ENCODE results near the gene DNASE1L2. TPM values are rescaled to one million over a fixed set of nuclear protein-coding genes. Genes with fewer than 3 reads are reported as not detected.

Gene DNASE1L2
- polyA plus RNA-seq, 3 donors: 1.1 TPM; not detected in 2

DNA sequence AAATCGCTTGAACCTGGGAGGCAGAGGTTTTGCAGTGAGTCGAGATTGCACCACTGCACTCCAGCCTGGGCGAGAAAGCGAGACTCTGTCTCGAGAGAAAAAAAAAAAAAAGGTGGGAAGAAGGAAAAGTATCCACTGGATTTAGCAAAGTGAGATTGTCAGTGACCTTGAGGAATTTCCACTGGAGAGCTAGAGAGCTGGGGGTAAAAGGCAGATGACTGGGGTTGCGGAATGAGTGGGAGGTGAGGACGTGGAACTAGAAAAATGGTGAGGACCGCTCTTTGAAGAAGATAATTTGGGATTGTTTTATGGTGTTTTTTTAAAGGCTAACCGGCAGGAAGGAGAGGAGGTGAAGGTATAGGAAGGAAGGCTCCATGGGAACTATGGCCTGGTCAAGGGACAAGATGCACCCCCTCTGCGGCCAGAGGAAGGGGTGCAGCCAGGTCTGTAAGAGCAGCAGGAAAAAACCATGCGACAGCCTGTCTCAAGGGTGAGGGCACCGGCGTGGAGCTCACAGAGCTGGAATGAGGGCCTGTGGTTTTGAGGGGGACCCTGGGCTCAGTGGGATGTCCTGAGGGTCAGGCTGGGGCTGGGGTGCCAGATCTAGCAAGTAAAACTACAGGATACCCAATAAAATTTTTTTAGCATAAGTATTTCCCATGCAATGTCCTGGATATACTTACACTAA, 31.7 kb upstream of the DNASE1L2 start:
- no peak for DNase-seq
- Histone ChIP-seq H3K9me3 (replicated peaks in 1 of 2; ENCODE audit: control insufficient read depth in 1 of 2, insufficient read depth in 1 of 2, low read length in 2 of 2) (no peaks in the 10 kb centered on the region), H3K79me2 (ENCODE audit: insufficient read depth, low read length) (peaks cover 15% of the 10 kb centered on the region), H3K9ac (ENCODE audit: insufficient read depth, low read length, poor library complexity, severe bottlenecking) (peak overlapping the region; percentile 76), H3K27me3 (ENCODE audit: control insufficient read depth in 2 of 2, insufficient read depth in 2 of 2, low read length in 2 of 2) (peaks cover 0 to 2% of the 10 kb centered on the region in 2 donors), H3K4me2 (replicated peaks; ENCODE audit: extremely low read depth, low read length, poor library complexity, severe bottlenecking) (peak overlapping the region; percentile 95), H3K4me1 (ENCODE audit: control insufficient read depth in 1 of 2, insufficient read depth in 2 of 2, low read length in 2 of 2) (peaks cover 23 to 27% of the 10 kb centered on the region in 2 donors), H3K27ac (ENCODE audit: low read depth in 1 of 2, low read length in 2 of 2) (peak overlapping the region; percentile 49 to 83), H2AFZ (ENCODE audit: insufficient read depth, low read depth, low read length, poor library complexity, severe bottlenecking) (peak overlapping the region; percentile 88), H3K36me3 (replicated peaks in 1 of 2; ENCODE audit: control insufficient read depth in 1 of 2, insufficient read depth in 2 of 2, low read length in 2 of 2) (peaks cover 25 to 29% of the 10 kb centered on the region in 2 donors), H3K4me3 (replicated peaks in 1 of 3; ENCODE audit: low read depth in 2 of 3, low read length in 3 of 3) (peak overlapping the region; percentile 64 to 92 (median 77)), H4K20me1 (ENCODE audit: insufficient read depth, low read length) (peaks cover 17% of the 10 kb centered on the region)
- peaks cover 4 to 21% (median 9%) of the 10 kb centered on the region in 3 donors for H3K27me3 Mint-ChIP-seq (ENCODE audit: low read depth in 3 of 3)
- intact Hi-C loops (cut with micrococcal nuclease): loop anchor here (2.0 to 5.0 kb wide), 3 partner anchors 47 to 63 kb away; partner anchors contain the start of genes RNPS1 (in 2 of the 2) and TRAF7 (in 2 of the 2)
- peak overlapping the region; percentile 73 to 76 for H3K4me3 Mint-ChIP-seq
- TF ChIP-seq, protein P1, sequence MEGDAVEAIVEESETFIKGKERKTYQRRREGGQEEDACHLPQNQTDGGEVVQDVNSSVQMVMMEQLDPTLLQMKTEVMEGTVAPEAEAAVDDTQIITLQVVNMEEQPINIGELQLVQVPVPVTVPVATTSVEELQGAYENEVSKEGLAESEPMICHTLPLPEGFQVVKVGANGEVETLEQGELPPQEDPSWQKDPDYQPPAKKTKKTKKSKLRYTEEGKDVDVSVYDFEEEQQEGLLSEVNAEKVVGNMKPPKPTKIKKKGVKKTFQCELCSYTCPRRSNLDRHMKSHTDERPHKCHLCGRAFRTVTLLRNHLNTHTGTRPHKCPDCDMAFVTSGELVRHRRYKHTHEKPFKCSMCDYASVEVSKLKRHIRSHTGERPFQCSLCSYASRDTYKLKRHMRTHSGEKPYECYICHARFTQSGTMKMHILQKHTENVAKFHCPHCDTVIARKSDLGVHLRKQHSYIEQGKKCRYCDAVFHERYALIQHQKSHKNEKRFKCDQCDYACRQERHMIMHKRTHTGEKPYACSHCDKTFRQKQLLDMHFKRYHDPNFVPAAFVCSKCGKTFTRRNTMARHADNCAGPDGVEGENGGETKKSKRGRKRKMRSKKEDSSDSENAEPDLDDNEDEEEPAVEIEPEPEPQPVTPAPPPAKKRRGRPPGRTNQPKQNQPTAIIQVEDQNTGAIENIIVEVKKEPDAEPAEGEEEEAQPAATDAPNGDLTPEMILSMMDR (IDR thresholded peaks at IDR 0.05): no peak
- peaks cover 0 to 5% (median 0%) of the 10 kb centered on the region in 7 donors for H3K9me3 Mint-ChIP-seq
- peaks cover 17 to 26% of the 10 kb centered on the region in 2 donors for H3K36me3 Mint-ChIP-seq
- H3K4me1 Mint-ChIP-seq: peaks cover 25% of the 10 kb centered on the region
- WGBS (ENCODE audit: insufficient coverage): 94% methylated on average over 10 of the region's 13 CpGs
- H3K27ac Mint-ChIP-seq: peak overlapping the region; percentile 5 to 85 (median 72)

DNA sequence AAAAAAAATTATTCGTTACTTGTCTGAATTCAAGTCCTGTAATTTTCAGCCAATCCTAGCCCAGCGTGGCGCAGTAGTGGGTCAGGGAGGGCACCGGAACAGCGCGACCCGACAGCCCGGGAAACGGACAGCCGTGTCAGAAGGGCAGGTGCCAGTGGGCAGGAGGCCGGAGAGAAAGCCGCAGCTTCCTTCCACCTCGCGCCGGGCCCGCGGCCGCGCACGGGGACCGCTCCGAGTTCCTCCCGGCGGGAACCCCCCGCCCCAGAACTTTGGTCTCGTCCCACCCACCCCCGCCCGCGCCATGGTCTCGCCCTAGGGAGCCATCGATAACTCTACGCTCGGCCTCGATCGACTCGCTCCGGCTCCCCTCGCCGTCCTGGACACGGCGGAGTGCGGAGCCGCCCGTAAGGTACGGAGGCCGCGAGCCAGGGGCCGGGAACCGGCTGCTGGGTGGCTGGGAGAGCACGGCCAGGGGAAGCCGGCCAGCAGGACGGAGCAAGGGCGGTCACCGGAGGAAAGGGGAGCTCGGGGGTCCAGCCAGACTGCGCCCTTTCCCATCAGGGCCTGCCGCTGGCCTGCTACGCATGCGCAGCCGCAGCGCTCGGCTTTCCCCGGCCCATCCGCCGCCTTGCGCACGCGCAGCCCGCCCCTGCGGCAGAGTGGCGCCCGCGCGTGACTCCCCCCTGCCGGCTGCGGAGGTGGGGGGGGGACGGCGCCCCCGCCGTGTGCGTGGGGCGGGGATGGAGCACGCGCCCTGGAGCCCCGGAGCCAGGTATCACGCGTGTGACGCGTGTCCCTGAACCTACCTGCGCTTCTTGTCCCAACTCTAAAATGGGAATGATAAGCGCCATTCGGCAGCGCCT, 30.9 kb upstream of the DNASE1L2 start, which contains the start of gene MLST8:
Gene MLST8, plus strand, starts transcription at position 351 of the 863 bp plus-strand sequence. CDS start 632 bp downstream, outside the sequence.
- H3K4me2 ChIP-seq (replicated peaks; ENCODE audit: extremely low read depth, low read length, poor library complexity, severe bottlenecking): peak within 1 kb of the TSS; percentile 95
- Mint-ChIP-seq H3K9me3 (peaks cover 0 to 5% (median 0%) of the 10 kb centered on the region in 7 donors), H3K27me3 (ENCODE audit: low read depth in 3 of 3) (peaks cover 4 to 14% (median 6%) of the 10 kb centered on the region in 3 donors), H3K36me3 (peaks cover 17 to 28% of the 10 kb centered on the region in 2 donors), H3K4me1 (peaks cover 25% of the 10 kb centered on the region), H3K4me3 (peak within 1 kb of the TSS; percentile 76 to 77), H3K27ac (peak within 1 kb of the TSS; percentile 63 to 92 (median 81))
- H3K36me3 ChIP-seq (replicated peaks in 1 of 2; ENCODE audit: control insufficient read depth in 1 of 2, insufficient read depth in 2 of 2, low read length in 2 of 2): peaks cover 27 to 33% of the 10 kb centered on the region in 2 donors
- no peaks in the 10 kb centered on the region for H3K9me3 ChIP-seq (replicated peaks in 1 of 2; ENCODE audit: control insufficient read depth in 1 of 2, insufficient read depth in 1 of 2, low read length in 2 of 2)
- H3K27ac ChIP-seq (ENCODE audit: low read depth in 1 of 2, low read length in 2 of 2): peak within 1 kb of the TSS; percentile 60 to 83
- peak within 1 kb of the TSS; percentile 64 to 92 (median 77) for H3K4me3 ChIP-seq (replicated peaks in 1 of 3; ENCODE audit: low read depth in 2 of 3, low read length in 3 of 3)
- peak within 1 kb of the TSS; percentile 88 for H2AFZ ChIP-seq (ENCODE audit: insufficient read depth, low read depth, low read length, poor library complexity, severe bottlenecking)
- H3K79me2 ChIP-seq (ENCODE audit: insufficient read depth, low read length): peaks cover 15% of the 10 kb centered on the region
- WGBS (ENCODE audit: insufficient coverage): under 1% methylated on average over 92 of the region's 93 CpGs
- DNase-seq: peak; percentile 85 to 94 (median 93)
- intact Hi-C loops (cut with micrococcal nuclease): loop anchor here (2.0 to 5.0 kb wide), 3 partner anchors 48 to 62 kb away; partner anchors contain the start of genes RNPS1 (in 2 of the 2) and TRAF7 (in 2 of the 2)
- H3K4me1 ChIP-seq (ENCODE audit: control insufficient read depth in 1 of 2, insufficient read depth in 2 of 2, low read length in 2 of 2): peaks cover 23 to 27% of the 10 kb centered on the region in 2 donors
- H3K27me3 ChIP-seq (ENCODE audit: control insufficient read depth in 2 of 2, insufficient read depth in 2 of 2, low read length in 2 of 2): peaks cover 0 to 2% of the 10 kb centered on the region in 2 donors
- H3K9ac ChIP-seq (ENCODE audit: insufficient read depth, low read length, poor library complexity, severe bottlenecking): peak within 1 kb of the TSS; percentile 76
- peaks cover 17% of the 10 kb centered on the region for H4K20me1 ChIP-seq (ENCODE audit: insufficient read depth, low read length)
- TF ChIP-seq, protein P1 (IDR thresholded peaks at IDR 0.05): peak; percentile 26
